ENCODE data around the gene RPL6. TPM values are rescaled to one million over a fixed set of nuclear protein-coding genes. Genes with fewer than 3 reads are reported as not detected.
"Not testable (repeated sequence)": the region's sequence is repeated elsewhere in the genome, so short reads cannot be mapped to it uniquely, and the experiment has no call there.

RPL6 gene
- total and polyA plus RNA-seq, 4 donors = 182 to 610 (median 522) TPM

- 81% methylated on average over 1 of the region's 1 CpG for WGBS
- H3K4me3 ChIP-seq (ENCODE audit: low read depth in 1 of 3, low read length in 3 of 3) = no peak overlapping the region
- no peak for DNase-seq (ENCODE audit: low spot score)
Measured at GRCh38 chr12:112393328-112393727, 16.1 kb downstream of the RPL6 start.

GRCh38 chr12:112389922-112390654 lies 19.3 kb downstream of the RPL6 start:
- WGBS = 79% methylated on average over 3 of the region's 4 CpGs
- H3K4me3 ChIP-seq (ENCODE audit: low read depth in 1 of 3, low read length in 3 of 3); H3K36me3 ChIP-seq (ENCODE audit: control insufficient read depth in 4 of 4, insufficient read depth in 3 of 4, low read depth in 1 of 4, low read length in 3 of 4); DNase-seq (ENCODE audit: low spot score); H3K27me3 ChIP-seq (ENCODE audit: control insufficient read depth in 4 of 4, insufficient read depth in 4 of 4, low read length in 3 of 4); H3K9ac ChIP-seq (ENCODE audit: low read depth in 1 of 2, low read length in 2 of 2); H3K27ac ChIP-seq (ENCODE audit: low read depth in 1 of 2, low read length in 2 of 2); H3K4me1 ChIP-seq (ENCODE audit: control insufficient read depth in 4 of 4, insufficient read depth in 4 of 4, low read length in 3 of 4); H3K9me3 ChIP-seq (ENCODE audit: control insufficient read depth in 4 of 4, low read length in 3 of 4): not testable (repeated sequence)

More at GRCh38 chr12:112393328-112393727, 16.1 kb downstream of the RPL6 start:
- H3K4me1 ChIP-seq (ENCODE audit: control insufficient read depth in 4 of 4, insufficient read depth in 4 of 4, low read length in 3 of 4) = no peaks in the 10 kb centered on the region
- no peak for TF ChIP-seq ZBTB33 (IDR thresholded peaks at IDR 0.05)
- TF ChIP-seq CTCF (IDR thresholded peaks at IDR 0.05; ENCODE audit: low read depth, low read length, missing input control) = no peak
- no peak for TF ChIP-seq MAX (IDR thresholded peaks at IDR 0.05)
- no peak for TF ChIP-seq JUND (IDR thresholded peaks at IDR 0.05)
- TF ChIP-seq TAF1 (conservative IDR thresholded peaks at IDR 0.05) = no peak
- no peak for TF ChIP-seq FOXA1 (IDR thresholded peaks at IDR 0.05)
- no peaks in the 10 kb centered on the region for H3K27me3 ChIP-seq (ENCODE audit: control insufficient read depth in 4 of 4, insufficient read depth in 4 of 4, low read length in 3 of 4)
- H3K27ac ChIP-seq (ENCODE audit: low read depth in 1 of 2, low read length in 2 of 2) = no peak overlapping the region
- no peaks in the 10 kb centered on the region for H3K36me3 ChIP-seq (ENCODE audit: control insufficient read depth in 4 of 4, insufficient read depth in 3 of 4, low read depth in 1 of 4, low read length in 3 of 4)
- H3K9me3 ChIP-seq (ENCODE audit: control insufficient read depth in 4 of 4, low read length in 3 of 4) = no peaks in the 10 kb centered on the region
- H3K9ac ChIP-seq (ENCODE audit: low read depth in 1 of 2, low read length in 2 of 2) = no peak overlapping the region

- Histone ChIP-seq H3K9ac (ENCODE audit: low read depth in 1 of 2, low read length in 2 of 2) (no peak overlapping the region), H3K36me3 (ENCODE audit: control insufficient read depth in 4 of 4, insufficient read depth in 3 of 4, low read depth in 1 of 4, low read length in 3 of 4) (no peaks in the 10 kb centered on the region), H3K9me3 (ENCODE audit: control insufficient read depth in 4 of 4, low read length in 3 of 4) (no peaks in the 10 kb centered on the region), H3K27me3 (ENCODE audit: control insufficient read depth in 4 of 4, insufficient read depth in 4 of 4, low read length in 3 of 4) (no peaks in the 10 kb centered on the region), H3K4me3 (ENCODE audit: low read depth in 1 of 3, low read length in 3 of 3) (no peak overlapping the region), H3K4me1 (ENCODE audit: control insufficient read depth in 4 of 4, insufficient read depth in 4 of 4, low read length in 3 of 4) (no peaks in the 10 kb centered on the region), H3K27ac (ENCODE audit: low read depth in 1 of 2, low read length in 2 of 2) (no peak overlapping the region)
- no peak for DNase-seq (ENCODE audit: low spot score)
- WGBS = 88% methylated on average over 4 of the region's 4 CpGs
- TF ChIP-seq RXRA (IDR thresholded peaks at IDR 0.05) (no peak), YY1 (IDR thresholded peaks at IDR 0.05) (no peak), NR2F2 (IDR thresholded peaks at IDR 0.05) (no peak), JUND (IDR thresholded peaks at IDR 0.05) (no peak), CTCF (IDR thresholded peaks at IDR 0.05; ENCODE audit: low read depth, low read length, missing input control) (no peak), SP1 (IDR thresholded peaks at IDR 0.05) (no peak), HNF4A (conservative IDR thresholded peaks at IDR 0.05) (no peak), MAX (IDR thresholded peaks at IDR 0.05) (no peak), GABPA (IDR thresholded peaks at IDR 0.05 in 1 of 2, conservative IDR thresholded peaks at IDR 0.05 in 1 of 2) (no peak), ATF3 (IDR thresholded peaks at IDR 0.05) (no peak), TAF1 (conservative IDR thresholded peaks at IDR 0.05) (no peak), HNF4G (IDR thresholded peaks at IDR 0.05) (no peak), FOXA2 (IDR thresholded peaks at IDR 0.05) (no peak), RAD21 (IDR thresholded peaks at IDR 0.05) (no peak), FOXA1 (IDR thresholded peaks at IDR 0.05) (no peak), ZBTB33 (IDR thresholded peaks at IDR 0.05) (no peak)
Measured at GRCh38 chr12:112389228-112389627, 20.2 kb downstream of the RPL6 start.
